Parathyroid adenoma (tissue), 2 donors: ENCODE results near the gene AQP12A.

Source experiments
- H2AFZ ChIP-seq: fragments of 300-600 bp; sonication (generic); one replicate; pipeline ENCODE4 v1.7.0; 2017; ENCODE audit warnings: antibody characterized with exemption, mild to moderate bottlenecking
- H3K27ac ChIP-seq: fragments of 300-600 bp; sonication (generic); one replicate; pipeline ENCODE4 v1.7.0; 2017
- H3K27me3 ChIP-seq: fragments of 300-600 bp; sonication (generic); one replicate; pipeline ENCODE4 v1.7.0; 2017; ENCODE audit warnings: low read length; ENCODE audit not compliant: control insufficient read depth, insufficient read depth
- H3K36me3 ChIP-seq: fragments of 300-600 bp; sonication (generic); one replicate; pipeline ENCODE4 v1.7.0; 2017; ENCODE audit warnings: low read length; ENCODE audit not compliant: control insufficient read depth, insufficient read depth
- H3K4me1 ChIP-seq: fragments of 300-600 bp; sonication (generic); one replicate; pipeline ENCODE4 v1.7.0; 2017; ENCODE audit warnings: control low read depth
- H3K4me2 ChIP-seq: fragments of 300-600 bp; sonication (generic); one replicate; pipeline ENCODE4 v1.7.0; 2017; ENCODE audit warnings: low read length
- H3K4me3 ChIP-seq: fragments of 300-600 bp; sonication (generic); one replicate; pipeline ENCODE4 v1.7.0; 2017; ENCODE audit warnings: low read depth, low read length
- H3K79me2 ChIP-seq: fragments of 300-600 bp; sonication (generic); one replicate; pipeline ENCODE4 v1.7.0; 2017; ENCODE audit warnings: control low read depth
- H3K9ac ChIP-seq: fragments of 300-600 bp; sonication (generic); one replicate; pipeline ENCODE4 v1.7.0; 2017; ENCODE audit warnings: mild to moderate bottlenecking
- H3K9me3 ChIP-seq: fragments of 300-600 bp; sonication (generic); one replicate; pipeline ENCODE4 v1.7.0; 2017; ENCODE audit warnings: low read length; ENCODE audit not compliant: control insufficient read depth
- CTCF ChIP-seq: fragments of 300-600 bp; sonication (generic); IDR thresholded peaks from one replicate; pipeline ENCODE4 v1.7.0; 2017; ENCODE audit warnings: antibody characterized with exemption, mild to moderate bottlenecking
- donor health status: primary hyperparathyroidism.

AQP12A gene

GRCh38 chr2:240745456-240745855 is 53.8 kb downstream of the AQP12A start:
- H3K27me3 ChIP-seq: no peaks in the 10 kb centered on the region
- no peak for TF ChIP-seq CTCF
- no peak overlapping the region for H3K27ac ChIP-seq
- no peak overlapping the region for H3K4me3 ChIP-seq
- H2AFZ ChIP-seq: no peak overlapping the region
- no peaks in the 10 kb centered on the region for H3K4me1 ChIP-seq
- H3K36me3 ChIP-seq: no peaks in the 10 kb centered on the region
- no peak overlapping the region for H3K9ac ChIP-seq
- no peak overlapping the region for H3K4me2 ChIP-seq
- H3K79me2 ChIP-seq: no peaks in the 10 kb centered on the region
- H3K9me3 ChIP-seq: no peaks in the 10 kb centered on the region

- no peaks in the 10 kb centered on the region for H3K79me2 ChIP-seq
- no peak for TF ChIP-seq CTCF
- H3K9me3 ChIP-seq: no peaks in the 10 kb centered on the region
- H3K4me2 ChIP-seq: no peak overlapping the region
- H3K27ac ChIP-seq: no peak overlapping the region
- H3K36me3 ChIP-seq: no peaks in the 10 kb centered on the region
- H3K27me3 ChIP-seq: no peaks in the 10 kb centered on the region
- no peak overlapping the region for H3K4me3 ChIP-seq
- no peaks in the 10 kb centered on the region for H3K4me1 ChIP-seq
- no peak overlapping the region for H2AFZ ChIP-seq
- H3K9ac ChIP-seq: no peak overlapping the region
These were observed 54.3 kb downstream of the AQP12A start for GRCh38 chr2:240745962-240746361.

- Histone ChIP-seq H3K9ac (no peak overlapping the region), H3K9me3 (no peaks in the 10 kb centered on the region), H3K4me1 (no peaks in the 10 kb centered on the region), H2AFZ (no peak overlapping the region), H3K27ac (no peak overlapping the region), H3K36me3 (no peaks in the 10 kb centered on the region), H3K79me2 (no peaks in the 10 kb centered on the region), H3K4me2 (no peak overlapping the region), H3K27me3 (no peaks in the 10 kb centered on the region), H3K4me3 (no peak overlapping the region)
- TF ChIP-seq CTCF: no peak
These were observed 55.0 kb downstream of the AQP12A start for GRCh38 chr2:240746671-240747070.

- H3K4me3 ChIP-seq: no peak overlapping the region
- no peak overlapping the region for H3K27ac ChIP-seq
- no peaks in the 10 kb centered on the region for H3K79me2 ChIP-seq
- no peak overlapping the region for H3K4me2 ChIP-seq
- no peaks in the 10 kb centered on the region for H3K4me1 ChIP-seq
- no peaks in the 10 kb centered on the region for H3K36me3 ChIP-seq
- TF ChIP-seq CTCF: no peak
- H3K27me3 ChIP-seq: no peaks in the 10 kb centered on the region
- H3K9ac ChIP-seq: no peak overlapping the region
- H3K9me3 ChIP-seq: no peaks in the 10 kb centered on the region
- no peak overlapping the region for H2AFZ ChIP-seq
These were observed 55.6 kb downstream of the AQP12A start for GRCh38 chr2:240747256-240747655.
